Body of pancreas (tissue), 4 donors: ENCODE data around the gene SRMS.

Source experiments
- CTCF ChIP-seq, 7 experiments: fragments of 450-650 bp in 4 of 7; fragments of 200-600 bp in 3 of 7; sonication (generic) in 3 of 7; IDR thresholded peaks; one replicate each; pipeline ENCODE4 v1.5.1; 2016 to 2019; ENCODE audit warnings: antibody characterized with exemption in 7 of 7
- POLR2A ChIP-seq, 3 donors: fragments of 450-650 bp; IDR thresholded peaks; one replicate each; pipeline ENCODE4 v1.6.1; 2016; ENCODE audit warnings: antibody characterized with exemption in 3 of 3, mild to moderate bottlenecking in 2 of 3

- no peak for TF ChIP-seq CTCF (IDR thresholded peaks at IDR 0.05)
- TF ChIP-seq POLR2A (IDR thresholded peaks at IDR 0.05) = no peak
Measured at GRCh38 chr20:63518351-63518861, 29.1 kb downstream of the SRMS start.
